Thoracic aorta (tissue), 2 donors: ENCODE measurements around the gene HNRNPL. TPM values are rescaled to one million over a fixed set of nuclear protein-coding genes. Genes with fewer than 3 reads are reported as not detected.
"Not testable (repeated sequence)": the region's sequence is repeated elsewhere in the genome, so short reads cannot be mapped to it uniquely, and the experiment has no call there.

ENCODE experiments used
- ATAC-seq: fragments of 150-250 bp; one replicate; pipeline ENCODE4 v1.8.0; 2017; ENCODE audit warnings: low read depth; ENCODE audit not compliant: insufficient number of reproducible peaks, low FRiP score
- DNase-seq: peaks from one replicate; pipeline ENCODE4 v3.0.0-alpha.2; 2020; ENCODE audit warnings: low spot score
- H3K27ac ChIP-seq, 2 donors: fragments of 200-600 bp; sonication (generic); 1 replicate in 1 of 2; 2 replicates in 1 of 2; pipeline ENCODE4 v1.5.1; 2016; ENCODE audit warnings: mild to moderate bottlenecking in 2 of 2, moderate library complexity in 2 of 2
- H3K27me3 ChIP-seq: fragments of 200-600 bp; sonication (generic); replicated peaks from 2 replicates; pipeline ENCODE4 v1.6.0; 2016; ENCODE audit warnings: mild to moderate bottlenecking; ENCODE audit not compliant: insufficient read depth
- H3K36me3 ChIP-seq: fragments of 200-600 bp; sonication (generic); one replicate; pipeline ENCODE4 v1.5.1; 2016
- H3K4me1 ChIP-seq, 2 donors: fragments of 200-600 bp; sonication (generic); 1 replicate in 1 of 2; 2 replicates in 1 of 2; pipeline versions ENCODE4 v1.5.1 to v1.6.0; 2016; ENCODE audit warnings: low read depth in 2 of 2, mild to moderate bottlenecking in 1 of 2; ENCODE audit not compliant: control insufficient read depth in 1 of 2
- H3K4me3 ChIP-seq: fragments of 200-600 bp; sonication (generic); 2 replicates; pipeline ENCODE4 v1.5.1; 2016; ENCODE audit warnings: mild to moderate bottlenecking
- H3K9me3 ChIP-seq: fragments of 200-600 bp; sonication (generic); 2 replicates; pipeline ENCODE4 v1.5.1; 2016
- CTCF ChIP-seq: fragments of 200-600 bp; sonication (generic); IDR thresholded peaks from one replicate; pipeline ENCODE4 v1.5.1; 2019; ENCODE audit warnings: antibody characterized with exemption
- total RNA-seq, 2 donors: library from RNA; depleted of rRNA; stranded (reverse); fragments of >200 nt; gene quantifications; one replicate each; pipeline versions ENCODE4 v1.1.0 to v1.2.3, GENCODE V29; 2016

HNRNPL gene
- total RNA-seq, 2 donors from 2014 or later, result 153 to 167 TPM

GRCh38 chr19:38856813-38857212, 7.0 kb upstream of the HNRNPL start:
- H3K27me3 ChIP-seq, result no peaks in the 10 kb centered on the region
- H3K9me3 ChIP-seq, result no peaks in the 10 kb centered on the region
- H3K4me3 ChIP-seq, result no peak overlapping the region
- DNase-seq (no peak), ATAC-seq (no peak)
- H3K4me1 ChIP-seq, result peaks cover 0 to 12% of the 10 kb centered on the region in 2 donors
- TF ChIP-seq CTCF, result no peak
- H3K27ac ChIP-seq, result no peak overlapping the region
- no peaks in the 10 kb centered on the region for H3K36me3 ChIP-seq

- H3K9me3 ChIP-seq, ATAC-seq, H3K36me3 ChIP-seq, H3K27ac ChIP-seq, H3K27me3 ChIP-seq, H3K4me3 ChIP-seq, DNase-seq: not testable (repeated sequence)
- H3K4me1 ChIP-seq, result peaks cover 4 to 20% of the 10 kb centered on the region in 2 donors
Observed at GRCh38 chr19:38855751-38856150, 6.0 kb upstream of the HNRNPL start.

- DNase-seq, H3K27me3 ChIP-seq, H3K4me3 ChIP-seq, ATAC-seq, H3K27ac ChIP-seq, H3K9me3 ChIP-seq, H3K36me3 ChIP-seq: not testable (repeated sequence)
- H3K4me1 ChIP-seq, result peaks cover 4 to 20% of the 10 kb centered on the region in 2 donors
Observed at GRCh38 chr19:38854961-38855360, 5.2 kb upstream of the HNRNPL start.

GRCh38 chr19:38853214-38853613, 3.4 kb upstream of the HNRNPL start:
- H3K27me3 ChIP-seq, result no peaks in the 10 kb centered on the region
- H3K4me1 ChIP-seq, result peaks cover 9 to 28% of the 10 kb centered on the region in 2 donors
- H3K36me3 ChIP-seq, result no peaks in the 10 kb centered on the region
- ATAC-seq, result no peak
- no peaks in the 10 kb centered on the region for H3K9me3 ChIP-seq
- DNase-seq, result no peak
- H3K27ac ChIP-seq, result peak overlapping the region in 1 of 2 donors; percentile 100
- H3K4me3 ChIP-seq, result peak overlapping the region; percentile 100
- TF ChIP-seq CTCF, result no peak

GRCh38 chr19:38852231-38853044, 2.7 kb upstream of the HNRNPL start:
- no peak for TF ChIP-seq CTCF

GRCh38 chr19:38851622-38852230, 1.9 kb upstream of the HNRNPL start:
- ATAC-seq (peak; percentile 19), DNase-seq (peak; percentile 70)
- Histone ChIP-seq H3K27me3 (no peaks in the 10 kb centered on the region), H3K9me3 (no peaks in the 10 kb centered on the region), H3K4me3 (peak overlapping the region; percentile 100), H3K36me3 (peaks cover 8% of the 10 kb centered on the region), H3K4me1 (peaks cover 24 to 43% of the 10 kb centered on the region in 2 donors), H3K27ac (peak overlapping the region; percentile 97 to 100)
- no peak for TF ChIP-seq CTCF

More at GRCh38 chr19:38852231-38853044, 2.7 kb upstream of the HNRNPL start:
- no peak for ATAC-seq
- H3K4me1 ChIP-seq, result peaks cover 17 to 36% of the 10 kb centered on the region in 2 donors
- peak; percentile 33 for DNase-seq
- no peaks in the 10 kb centered on the region for H3K27me3 ChIP-seq
- peak overlapping the region; percentile 100 for H3K4me3 ChIP-seq
- peaks cover under 1% of the 10 kb centered on the region for H3K36me3 ChIP-seq
- peak overlapping the region; percentile 97 to 100 for H3K27ac ChIP-seq
- no peaks in the 10 kb centered on the region for H3K9me3 ChIP-seq
